ENCODE results near the gene METTL13.

DNA sequence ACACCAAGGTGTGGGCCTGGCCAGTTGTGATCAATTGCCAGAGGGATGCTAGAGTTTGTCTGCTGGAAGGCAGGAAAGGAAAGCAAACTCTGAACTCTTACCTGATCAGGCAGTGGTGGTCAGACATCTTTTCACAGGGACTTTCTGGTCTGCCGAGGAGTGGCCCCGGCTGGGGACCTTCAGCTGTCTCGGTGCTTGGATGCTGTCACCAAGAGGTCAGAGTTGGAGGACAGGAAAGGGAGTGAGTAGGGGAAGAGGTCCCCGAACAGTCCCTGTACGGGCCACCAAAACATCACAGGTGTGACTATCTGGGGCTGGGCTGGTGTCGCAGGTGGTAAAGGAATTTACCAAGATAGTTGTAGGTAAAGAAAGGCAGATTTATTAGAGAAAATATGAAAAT, 17.7 kb upstream of the METTL13 start:
- TF ChIP-seq CTCF (IDR thresholded peaks at IDR 0.05) = no peak
- no peak for TF ChIP-seq POLR2A (IDR thresholded peaks at IDR 0.05)

All from thyroid gland (tissue), 4 donors.